Cerebellar cortex (tissue), 1 donor: Measurements from ENCODE around the gene CENPW.

Experiments used
- DNase-seq: peaks from one replicate; pipeline ENCODE4 v3.0.0-alpha.2; 2015; ENCODE audit warnings: low spot score

CENPW gene

DNA sequence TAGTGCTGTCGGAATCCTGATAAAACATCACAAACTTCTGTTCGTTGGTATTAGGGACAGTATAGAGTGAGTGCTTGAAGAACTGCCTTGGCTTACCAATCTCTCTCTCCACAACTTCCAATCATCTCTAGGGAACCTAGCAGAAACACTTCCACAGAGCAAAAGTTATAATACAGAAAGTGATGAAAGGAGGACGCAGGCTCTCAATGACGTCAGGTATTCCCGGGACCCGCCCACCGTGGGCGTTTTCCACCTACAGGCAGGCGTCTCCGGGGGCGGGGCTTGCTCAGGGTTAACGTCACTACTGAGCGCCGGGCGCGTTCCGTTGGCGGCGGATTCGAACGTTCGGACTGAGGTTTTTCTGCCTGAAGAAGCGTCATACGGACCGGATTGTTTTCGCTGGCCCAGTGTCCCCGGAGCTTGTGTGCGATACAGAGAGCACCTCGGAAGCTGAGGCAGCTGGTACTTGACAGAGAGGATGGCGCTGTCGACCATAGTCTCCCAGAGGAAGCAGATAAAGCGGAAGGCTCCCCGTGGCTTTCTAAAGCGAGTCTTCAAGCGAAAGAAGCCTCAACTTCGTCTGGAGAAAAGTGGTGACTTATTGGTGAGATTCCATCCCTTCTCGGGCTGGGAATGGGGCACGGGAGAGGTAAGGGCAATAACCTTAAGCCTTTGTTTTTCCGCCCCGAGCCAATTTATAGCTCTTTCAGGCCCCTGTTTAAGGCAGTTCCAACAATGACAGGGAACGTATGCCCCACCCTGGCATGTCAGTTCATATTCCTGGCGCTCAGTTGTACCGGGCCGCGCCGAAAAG lies at the start of gene CENPW:
TSS of gene CENPW (plus strand) at position 320 of the 814 bp plus-strand sequence. CDS start at position 479, 159 bp downstream.
- DNase-seq: peak; percentile 74

DNA sequence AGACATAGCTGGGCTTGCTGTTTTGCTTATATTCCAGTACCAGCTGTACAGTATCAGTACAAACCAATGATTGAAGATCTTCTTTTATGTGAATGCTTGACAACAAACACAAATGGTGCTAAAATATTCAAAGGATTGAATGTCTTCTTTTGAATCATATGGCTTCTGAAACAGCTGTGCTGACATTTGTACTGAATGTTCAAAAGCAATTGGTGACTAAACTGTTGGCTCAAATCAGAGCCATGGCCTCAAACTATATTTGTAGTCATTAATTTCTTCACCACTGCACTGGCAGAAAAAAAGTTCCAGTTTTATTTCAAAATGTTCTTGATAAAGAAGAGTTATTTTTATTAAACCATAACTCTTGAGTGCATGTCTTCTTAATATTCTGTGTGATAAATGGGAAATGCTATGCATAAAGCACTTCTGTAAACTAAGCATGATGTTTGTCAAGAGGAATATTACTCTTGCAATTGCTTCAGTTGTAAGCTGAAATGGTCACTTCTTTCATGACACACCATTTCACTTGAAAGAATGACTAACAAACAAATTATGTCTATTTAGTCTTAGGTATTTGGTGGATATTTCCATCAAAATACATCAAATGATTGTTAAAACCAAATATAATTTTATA lies 45.9 kb upstream of the CENPW start:
- no peak for DNase-seq

DNA sequence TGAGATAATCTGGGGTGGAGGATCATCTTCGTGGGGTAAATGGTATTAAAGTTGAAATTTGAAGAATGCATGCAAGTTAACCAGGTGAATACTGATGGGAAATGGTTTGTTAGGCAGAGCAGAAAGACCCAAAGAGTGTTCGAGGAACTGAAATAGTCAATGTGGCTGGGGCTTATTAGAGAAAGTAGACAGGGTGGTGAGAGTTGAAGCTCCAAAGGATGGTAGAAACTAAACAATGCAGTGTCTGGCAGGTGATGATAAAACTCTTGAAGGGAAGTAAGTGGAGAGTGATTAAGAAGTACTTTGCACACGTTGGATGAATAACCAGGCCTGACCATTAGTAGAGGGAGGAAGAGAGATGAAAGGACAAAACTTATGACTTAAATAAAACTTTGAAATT lies 39.8 kb upstream of the CENPW start:
- DNase-seq: no peak

DNA sequence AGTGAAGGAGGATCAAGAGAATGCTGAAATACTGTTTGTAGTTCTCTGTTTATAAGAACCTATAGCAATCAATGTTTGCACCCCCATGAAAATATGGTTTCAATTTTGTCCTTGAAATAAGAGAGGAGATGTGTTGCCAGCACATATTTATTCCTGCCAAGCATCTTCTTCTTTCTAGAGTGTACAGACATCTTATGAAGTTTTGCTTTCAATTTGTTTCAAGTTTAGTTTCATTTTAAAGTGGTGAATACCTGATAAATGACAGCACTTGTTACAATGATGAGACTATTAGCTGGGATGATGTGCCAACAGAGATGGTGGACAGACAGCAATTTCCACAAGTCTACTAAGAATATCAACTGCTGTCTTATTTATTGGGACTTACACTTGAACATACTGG lies 39.2 kb upstream of the CENPW start:
- DNase-seq: no peak

DNA sequence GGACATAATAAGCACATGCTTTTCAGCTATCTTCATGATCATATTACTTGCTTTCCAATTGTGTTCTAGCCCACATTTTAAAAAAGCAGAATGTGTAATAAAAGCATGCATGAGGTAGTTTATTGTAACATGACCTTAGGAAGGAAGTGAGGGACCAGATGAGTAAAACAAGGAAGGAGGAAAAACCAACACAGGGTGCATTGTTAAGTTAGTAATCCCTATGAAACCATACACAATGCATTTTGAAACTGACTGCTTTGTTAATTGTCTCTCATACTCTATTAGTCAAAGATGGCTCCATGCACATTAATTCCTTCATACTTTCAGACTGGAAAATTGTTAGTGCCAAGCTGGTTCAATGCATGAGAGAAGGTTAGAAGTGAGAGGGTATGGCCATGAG lies 37.7 kb upstream of the CENPW start:
- no peak for DNase-seq

DNA sequence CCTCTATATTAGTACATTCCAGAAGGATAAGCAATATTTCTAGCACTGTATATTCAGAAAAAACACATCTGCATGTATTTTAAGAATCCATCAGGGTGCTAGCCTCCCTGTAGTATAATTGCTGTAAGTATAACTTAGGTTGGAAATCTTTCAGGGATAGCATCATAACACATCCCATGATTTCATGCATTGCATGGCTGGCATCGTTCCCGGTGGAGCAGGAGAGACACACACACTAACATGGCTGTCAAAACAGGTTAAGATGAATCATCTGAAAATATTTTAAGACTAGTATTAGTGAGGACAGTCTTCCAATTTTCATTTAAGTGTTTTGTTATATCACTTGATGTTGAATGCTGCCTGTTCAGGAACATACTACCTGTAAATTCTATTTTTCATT lies 32.1 kb upstream of the CENPW start:
- DNase-seq: no peak

DNA sequence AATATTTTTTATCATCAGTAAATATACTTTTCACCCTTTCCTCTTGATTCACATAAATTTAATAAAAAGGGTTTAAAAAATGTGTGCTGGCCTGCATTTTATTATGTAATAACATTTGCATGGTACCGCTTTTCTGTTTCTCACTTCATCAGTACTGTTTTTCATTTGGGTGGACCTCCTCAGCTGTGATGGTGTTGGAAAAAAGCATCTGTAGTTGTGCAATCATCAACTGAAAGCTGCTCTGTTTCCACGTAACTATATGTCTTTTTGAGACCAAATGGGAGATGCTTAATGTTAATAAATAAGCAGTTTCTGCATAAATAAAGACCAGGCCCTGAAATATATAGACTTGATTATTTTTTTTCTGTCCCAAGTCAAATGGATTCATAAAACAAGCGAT lies 31.6 kb upstream of the CENPW start:
- DNase-seq: no peak

DNA sequence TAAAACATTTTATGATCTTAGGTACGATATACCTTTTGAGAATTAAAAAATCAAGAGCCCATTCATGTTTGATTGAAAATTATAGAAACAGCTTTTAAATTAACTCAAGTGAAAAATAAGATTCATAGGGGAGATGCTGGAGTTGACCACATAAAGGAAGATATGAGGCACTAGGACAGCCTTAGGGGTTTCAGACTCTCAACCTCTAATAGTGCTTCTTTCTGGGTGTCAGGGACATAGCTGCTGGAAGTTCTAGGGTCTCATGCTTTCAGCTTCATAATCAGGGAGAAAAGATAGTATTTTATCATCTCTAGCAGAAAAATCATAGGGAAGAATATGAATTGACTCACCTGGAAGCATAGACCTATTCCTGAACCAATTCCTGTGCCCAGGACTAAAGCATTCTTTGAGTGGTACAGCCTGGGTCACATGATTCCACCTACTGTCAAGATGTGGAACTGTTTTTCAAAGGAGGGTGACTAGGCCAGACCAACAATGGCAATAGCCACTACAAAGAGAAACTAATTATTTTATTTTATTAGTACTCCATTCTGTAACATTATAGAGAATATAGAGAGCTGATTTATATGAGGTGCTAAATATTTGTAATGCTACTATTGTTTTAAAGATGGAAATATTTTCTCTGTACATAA lies 27.8 kb upstream of the CENPW start:
- peak; percentile 8 for DNase-seq

DNA sequence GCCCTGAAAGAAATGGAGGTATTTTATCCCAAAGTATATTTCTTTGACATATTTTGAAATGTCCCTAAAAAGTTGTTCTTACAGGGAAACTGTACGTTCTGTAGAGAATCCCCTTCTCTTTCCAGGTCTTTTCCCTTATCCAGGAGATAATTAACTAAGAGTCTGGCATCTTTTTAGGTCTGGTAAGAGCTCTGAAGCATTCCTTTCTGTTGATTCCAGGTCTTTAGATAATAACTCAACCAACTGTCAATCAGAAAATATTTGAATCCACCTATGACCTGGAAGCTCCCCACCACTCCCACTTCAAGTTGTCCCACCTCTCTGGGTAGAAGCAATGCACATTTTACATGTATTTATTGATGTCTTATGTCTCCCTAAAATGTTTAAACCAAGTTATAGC lies 26.0 kb upstream of the CENPW start:
- DNase-seq: no peak

DNA sequence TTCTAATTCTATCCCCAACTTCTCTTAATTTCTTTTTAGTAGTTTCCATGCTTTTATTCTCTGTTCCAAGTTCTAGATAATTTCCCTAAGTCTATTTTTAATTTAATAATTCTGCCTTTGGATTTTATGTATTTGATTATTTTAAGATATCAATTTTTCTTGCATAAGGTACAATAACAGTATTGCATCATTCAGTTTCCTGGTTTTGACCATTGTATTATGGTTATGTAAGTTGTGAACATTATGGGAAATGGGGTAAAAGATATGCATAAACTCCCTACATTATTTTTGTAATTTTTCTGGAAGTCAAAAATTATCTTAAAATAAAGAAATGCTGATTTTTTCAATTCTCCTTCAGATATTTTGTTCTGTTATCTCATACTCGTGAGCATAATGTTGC lies 21.1 kb upstream of the CENPW start:
- no peak for DNase-seq

DNA sequence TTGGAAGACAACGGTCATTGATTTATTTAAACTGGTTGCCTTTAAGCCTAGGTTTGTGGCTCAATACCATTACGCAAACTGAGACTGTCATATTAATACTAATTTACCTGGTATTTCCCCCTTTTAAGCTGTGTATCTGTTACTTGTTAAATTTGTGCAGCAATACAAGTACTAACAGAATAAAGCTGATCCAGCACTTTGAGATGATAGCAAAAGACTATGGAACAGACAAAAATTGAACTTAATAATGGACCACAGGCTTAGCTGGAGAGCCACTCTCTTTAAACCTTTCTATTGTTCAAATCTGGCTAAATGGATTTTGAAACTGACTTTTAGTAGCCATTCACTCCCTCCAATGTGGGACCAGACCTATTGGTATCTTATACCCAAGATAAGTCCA lies 6.2 kb upstream of the CENPW start:
- DNase-seq: no peak

DNA sequence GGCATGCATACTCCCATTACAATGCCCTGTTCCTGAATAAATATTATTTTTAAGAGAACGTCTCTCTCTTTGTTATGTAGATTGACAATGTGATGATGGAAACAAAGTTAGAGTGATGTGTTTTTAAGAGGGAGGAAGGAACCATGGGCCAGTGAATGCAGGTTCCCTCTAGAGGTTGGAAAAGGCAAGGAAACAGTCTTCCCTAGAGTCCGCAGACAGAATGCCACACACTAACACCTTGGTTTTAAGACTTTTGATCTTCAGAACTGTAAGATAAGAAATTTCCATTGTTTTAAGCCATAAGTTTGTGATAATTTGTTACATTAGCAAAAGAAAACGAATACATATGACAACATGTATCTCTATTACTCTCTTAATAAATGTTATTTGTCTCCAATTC lies 4.7 kb upstream of the CENPW start:
- DNase-seq: no peak

DNA sequence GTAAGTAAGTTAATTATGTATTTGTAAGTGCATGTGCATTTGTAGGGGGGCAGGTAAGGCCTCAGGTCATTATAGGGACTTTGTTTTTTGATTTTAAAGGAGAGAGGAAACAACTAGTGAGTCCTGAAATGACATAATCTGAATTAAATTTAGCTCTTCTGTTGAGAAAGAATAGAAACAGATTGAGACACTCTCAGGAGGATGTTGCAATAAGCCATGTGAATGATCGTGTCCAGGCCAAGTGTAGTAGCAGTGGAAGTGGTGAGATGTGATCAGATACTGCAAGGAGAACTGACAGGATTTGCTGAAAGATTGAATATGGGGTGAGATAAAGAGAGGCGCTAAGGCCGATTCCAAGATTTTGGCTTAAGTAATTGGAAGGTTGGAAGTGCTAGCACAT lies 2.6 kb upstream of the CENPW start:
- DNase-seq: no peak

DNA sequence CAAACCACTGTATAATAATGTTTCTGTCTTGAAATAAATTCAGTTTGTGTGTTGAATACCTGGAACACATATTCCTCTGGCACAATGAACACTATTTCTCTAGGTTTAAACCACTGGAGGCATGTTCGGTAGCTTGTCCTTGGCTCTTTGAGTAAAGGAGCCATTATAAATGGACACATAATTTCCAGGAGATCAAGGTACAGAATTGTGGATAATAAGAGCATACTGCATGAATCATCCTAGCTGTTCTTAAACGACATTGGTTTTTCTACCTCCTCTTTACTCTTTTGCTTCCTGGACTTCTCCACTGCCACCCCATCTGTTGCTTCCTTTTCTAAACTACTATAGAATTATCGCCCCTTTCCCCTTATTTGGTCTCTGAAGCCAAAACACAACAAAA lies 1.2 kb downstream of the CENPW start:
- DNase-seq: no peak

DNA sequence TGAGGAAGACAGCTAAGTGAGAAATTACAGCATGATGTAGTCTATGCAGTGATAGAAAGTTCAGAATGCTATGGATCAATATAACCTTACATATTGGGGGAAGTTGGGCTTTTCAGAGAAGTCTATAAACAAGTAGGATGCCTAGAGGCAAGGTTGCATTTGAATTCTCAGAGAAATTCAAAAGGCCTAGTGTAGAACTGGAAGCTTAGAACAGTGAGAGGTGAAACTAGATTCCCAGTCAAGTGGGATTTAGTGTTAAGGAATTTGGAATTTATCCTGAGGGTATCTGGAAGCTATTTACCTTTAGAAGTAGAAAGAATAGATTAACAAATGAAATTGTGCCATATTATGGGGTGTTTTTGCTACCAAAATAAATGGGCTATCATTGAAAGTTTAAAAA lies 4.3 kb downstream of the CENPW start:
- DNase-seq: no peak

DNA sequence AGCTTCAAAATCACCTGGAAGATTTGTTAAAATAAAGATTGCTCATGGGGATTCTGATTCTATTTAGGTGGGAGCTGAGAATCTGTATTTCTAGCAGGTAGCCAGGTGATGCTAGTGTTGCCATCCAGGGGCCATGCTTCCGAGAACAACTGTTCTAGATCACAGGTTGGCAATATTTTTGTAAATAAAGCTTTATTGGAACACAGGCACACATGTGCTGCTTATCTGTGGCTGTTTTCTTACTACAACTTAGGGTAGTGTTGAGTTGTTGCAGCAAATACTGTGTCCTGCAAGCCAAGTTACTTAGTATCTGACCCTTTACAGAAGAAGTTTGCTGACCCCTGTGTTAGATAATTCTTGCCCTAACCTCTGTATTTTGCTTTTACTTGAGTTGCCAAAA lies 12.0 kb downstream of the CENPW start:
- DNase-seq: no peak

DNA sequence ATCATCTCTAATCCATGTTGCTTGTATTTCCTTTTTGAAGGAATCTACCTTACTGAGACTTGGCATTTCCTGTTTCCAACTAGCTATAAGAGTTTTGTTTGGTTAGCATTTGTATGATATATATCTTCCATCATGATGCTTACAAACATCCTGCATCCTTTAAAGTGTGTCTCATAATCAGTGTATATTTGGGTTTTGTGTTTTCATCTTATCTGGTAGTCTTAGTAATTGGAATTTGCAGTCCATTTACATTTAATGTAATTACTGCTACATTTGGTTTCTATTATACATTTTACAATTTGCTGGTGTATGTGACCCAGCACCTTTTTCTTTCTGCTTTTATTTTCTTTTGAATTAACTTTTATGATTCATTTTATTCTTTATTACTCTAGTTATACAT lies 12.6 kb downstream of the CENPW start:
- no peak for DNase-seq

DNA sequence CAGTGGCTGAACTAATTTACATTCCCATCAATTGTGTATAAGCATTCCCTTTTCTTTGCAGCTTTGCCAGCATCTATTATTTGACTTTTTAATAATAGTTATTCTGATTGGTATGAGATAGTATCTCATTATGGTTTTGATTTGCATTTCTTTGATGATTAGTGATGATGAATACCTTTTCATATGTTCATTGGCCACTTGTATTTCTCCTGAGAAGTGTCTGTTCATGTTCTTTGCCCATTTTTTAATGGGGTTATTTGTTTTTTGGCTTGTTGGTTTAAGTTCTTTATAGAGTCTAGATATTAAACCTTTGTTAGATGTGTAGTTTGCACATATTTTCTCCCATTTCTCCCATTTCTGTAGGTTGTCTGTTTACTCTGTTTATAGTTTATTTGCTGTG lies 16.6 kb downstream of the CENPW start:
- no peak for DNase-seq

DNA sequence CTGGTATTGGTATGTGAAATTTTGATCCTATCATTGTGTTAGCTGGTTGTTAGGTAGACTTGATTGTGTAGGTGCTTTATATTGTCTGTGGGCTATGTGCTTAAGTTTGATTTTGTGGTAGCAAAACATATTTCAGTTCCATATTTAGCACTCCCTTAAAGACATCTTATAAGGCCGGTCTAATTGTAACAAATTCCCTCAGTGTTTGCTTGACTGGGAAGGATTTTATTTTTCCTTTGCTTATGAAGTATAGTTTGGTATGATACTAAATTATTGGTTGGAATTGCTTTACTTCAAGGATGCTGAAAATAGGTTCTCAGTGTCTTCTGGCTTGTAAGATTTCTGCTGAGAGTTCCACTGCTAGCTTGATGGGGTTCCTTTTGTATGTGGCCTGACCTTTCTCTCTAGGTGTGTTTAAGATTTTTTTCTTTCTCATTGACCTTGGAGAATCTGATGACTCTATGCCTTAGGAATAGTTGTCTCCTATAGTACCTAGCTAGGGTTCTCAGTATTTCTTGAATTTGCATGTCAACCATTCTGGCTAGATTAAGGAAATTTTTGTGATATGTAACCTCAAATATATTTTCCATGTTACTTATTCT lies 20.1 kb downstream of the CENPW start:
- no peak for DNase-seq

DNA sequence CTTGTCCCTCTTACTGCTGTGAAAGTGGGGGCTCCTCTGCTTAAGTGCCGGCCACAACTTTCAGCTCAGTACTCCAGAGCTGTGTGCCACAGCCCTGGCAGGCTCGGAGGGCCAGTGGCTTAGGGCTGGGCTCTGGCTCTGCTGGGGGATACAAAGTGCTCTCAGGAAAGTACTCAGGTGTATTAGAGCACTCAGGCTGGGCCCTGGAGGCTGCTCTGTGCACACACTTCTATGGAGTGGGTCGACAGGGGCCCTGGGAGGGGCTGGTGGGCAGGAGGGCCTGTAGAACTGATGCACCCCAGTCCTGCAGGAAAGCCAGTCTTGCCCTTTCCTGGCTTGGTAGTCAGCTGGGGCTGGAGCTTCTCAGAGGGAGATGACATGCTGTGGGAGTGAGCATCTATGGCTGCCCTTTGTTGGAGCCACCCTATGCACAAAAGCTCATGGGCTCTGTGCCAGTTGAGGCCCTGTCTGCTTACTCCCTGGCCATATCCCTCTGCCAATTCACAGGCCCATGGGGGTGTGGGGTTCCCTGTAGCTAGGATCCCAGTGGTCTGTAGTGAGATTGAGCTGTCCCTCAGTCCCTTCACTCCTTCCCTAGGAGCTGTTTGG lies 22.0 kb downstream of the CENPW start:
- no peak for DNase-seq

DNA sequence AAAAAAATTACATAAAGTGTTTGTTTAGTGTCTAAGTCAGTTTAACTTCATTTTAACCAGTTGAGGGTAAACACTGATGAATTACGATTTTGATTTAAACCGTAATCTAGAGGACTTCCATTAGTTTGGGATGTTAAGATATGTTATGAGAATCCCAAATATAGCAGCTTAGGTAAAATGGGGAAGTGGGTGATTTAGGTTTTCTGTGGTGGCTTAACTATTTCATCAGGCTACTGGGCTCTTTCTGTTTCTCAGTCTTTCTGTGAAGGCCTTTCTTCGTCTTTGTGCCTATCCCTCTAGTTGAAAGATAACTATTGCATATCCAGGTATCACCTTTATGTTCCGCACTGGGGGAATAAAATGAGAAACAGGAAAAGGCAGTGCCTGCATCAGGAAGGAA lies 27.9 kb downstream of the CENPW start:
- DNase-seq: no peak

DNA sequence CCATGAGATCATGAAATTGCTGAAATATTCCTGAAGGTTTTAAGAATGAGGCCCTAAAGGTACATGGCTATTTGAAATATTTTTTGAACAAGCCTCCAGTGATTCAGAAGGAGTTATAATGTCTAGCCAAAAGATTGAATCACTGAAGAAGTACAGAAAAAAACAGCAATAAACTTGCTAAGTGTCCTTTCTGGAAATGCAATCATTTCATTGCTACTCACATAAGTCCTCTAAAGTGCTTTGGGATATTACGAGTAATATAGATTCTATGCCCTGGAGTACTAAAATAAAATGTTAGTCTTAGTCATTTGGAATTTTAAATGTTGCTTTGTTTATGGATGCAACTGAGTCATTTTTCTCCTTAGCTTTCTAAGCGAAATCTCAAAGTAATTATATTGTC lies 32.7 kb downstream of the CENPW start:
- no peak for DNase-seq

DNA sequence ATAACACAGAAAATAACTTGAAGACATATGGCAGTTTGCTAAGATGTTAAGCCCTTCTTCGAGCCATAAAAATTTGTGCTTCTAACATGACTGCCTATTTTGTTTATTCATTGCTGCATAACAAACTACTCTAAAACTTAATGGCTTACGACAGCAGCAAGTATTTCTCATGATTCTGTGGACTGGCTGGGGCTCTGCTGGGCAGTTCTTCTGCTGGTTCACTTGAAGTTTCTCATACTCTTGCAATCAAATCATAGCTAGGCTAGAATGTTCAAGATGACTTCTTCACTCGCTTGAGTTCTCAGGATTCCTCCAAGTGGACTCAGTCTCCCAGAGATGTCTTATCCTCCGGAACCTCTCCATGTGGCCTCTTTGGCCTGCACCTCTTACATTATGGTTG lies 33.4 kb downstream of the CENPW start:
- no peak for DNase-seq
